GM19043 (cell line): ENCODE data around the gene ALOX12B.
"Not testable (repeated sequence)": the region's sequence is repeated elsewhere in the genome, so short reads cannot be mapped to it uniquely, and the experiment has no call there.

Experiments
- ATAC-seq: cut with Tn5 transposase; IDR thresholded peaks from one replicate; pipeline ENCODE4 v1.9.1; 2021; ENCODE audit warnings: low read depth; ENCODE audit not compliant: unreplicated experiment

ALOX12B gene

DNA sequence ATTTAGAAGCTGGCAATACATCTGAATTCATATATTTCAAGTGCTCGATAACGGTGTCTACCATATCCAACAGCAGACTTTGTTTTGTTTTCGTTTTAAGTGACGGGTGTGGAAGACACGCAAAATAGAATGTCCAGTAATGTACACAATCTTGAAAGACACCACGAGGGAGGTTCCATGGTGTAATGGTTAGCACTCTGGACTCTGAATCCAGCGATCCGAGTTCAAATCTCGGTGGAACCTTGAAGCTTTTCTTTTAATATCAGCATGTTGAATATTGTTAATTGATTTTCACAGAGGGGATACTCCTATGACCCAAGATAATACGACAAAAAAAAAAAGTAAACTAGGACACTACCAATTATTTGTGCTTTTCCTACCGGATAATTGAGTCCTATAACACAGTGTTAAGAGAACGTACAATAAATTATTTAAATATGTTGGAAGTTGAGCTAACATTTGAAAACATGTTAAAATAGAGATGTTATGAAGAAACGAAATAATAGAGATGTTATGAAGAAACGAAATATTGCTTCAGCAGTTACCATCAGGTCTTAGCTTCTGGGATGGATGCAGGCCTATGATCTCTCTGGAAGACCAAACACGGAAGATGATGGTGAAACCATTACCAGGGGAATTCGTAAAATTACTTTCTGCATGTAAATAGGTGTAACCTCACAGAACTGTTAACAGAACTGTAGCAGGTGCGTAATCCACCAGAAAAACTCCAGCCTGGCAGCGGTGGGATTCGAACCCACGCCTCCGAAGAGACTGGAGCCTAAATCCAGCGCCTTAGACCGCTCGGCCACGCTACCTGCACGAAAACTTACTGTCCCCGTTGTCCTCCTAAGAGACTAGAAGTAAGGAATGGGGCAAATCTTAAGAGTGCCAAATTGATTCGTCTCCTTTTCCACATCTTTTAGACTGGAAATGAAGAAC is 32.3 kb upstream of the ALOX12B start:
- peak; percentile 33 for ATAC-seq

GRCh38 chr17:8118769-8119580 is 31.5 kb upstream of the ALOX12B start:
- ATAC-seq, result no peak

DNA sequence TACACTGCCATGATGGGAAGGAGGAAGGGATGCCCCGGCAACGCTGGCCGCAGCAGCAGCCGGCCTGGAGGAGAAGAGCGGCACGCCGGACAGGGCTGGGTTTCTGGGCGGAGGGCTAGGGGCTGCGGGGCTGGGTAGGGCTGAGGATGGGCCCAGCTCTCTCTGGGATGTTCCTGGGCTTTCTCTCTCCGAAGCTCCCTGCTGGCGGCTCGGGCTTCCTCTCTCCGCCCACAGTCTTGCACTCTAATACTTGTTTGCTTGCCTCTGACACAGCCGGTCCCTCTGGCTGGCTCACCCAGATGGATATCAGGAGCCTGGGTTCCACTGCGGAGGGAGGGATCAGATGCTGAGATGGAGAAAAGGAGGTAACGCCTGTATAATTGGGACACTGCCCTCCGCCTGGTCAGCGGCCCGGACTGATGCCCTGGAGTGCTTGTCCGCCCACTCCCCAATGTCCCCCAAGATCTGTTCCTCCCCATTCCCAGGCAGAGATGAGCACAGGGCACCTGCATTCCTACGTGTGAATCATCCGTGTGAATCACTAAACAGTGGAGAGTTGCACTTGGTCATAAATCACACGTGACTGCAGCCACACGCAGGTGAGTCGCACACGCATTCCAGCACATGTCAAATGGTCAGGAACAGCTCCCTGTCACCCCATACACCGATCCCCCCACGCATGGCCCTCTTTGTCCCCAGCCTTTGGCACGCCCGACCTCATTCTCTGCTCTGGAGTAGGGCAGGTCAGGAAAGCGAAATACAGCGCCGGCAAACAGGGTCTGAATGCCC is 30.7 kb upstream of the ALOX12B start, which contains the start of gene ALOXE3:
Gene ALOXE3, minus strand, starts transcription at position 535 of the 789 bp plus-strand sequence. Its CDS starts 524 bp downstream, at position 11.
- no peak for ATAC-seq

GRCh38 chr17:8117367-8117979 is 30.0 kb upstream of the ALOX12B start:
- ATAC-seq, result no peak

DNA sequence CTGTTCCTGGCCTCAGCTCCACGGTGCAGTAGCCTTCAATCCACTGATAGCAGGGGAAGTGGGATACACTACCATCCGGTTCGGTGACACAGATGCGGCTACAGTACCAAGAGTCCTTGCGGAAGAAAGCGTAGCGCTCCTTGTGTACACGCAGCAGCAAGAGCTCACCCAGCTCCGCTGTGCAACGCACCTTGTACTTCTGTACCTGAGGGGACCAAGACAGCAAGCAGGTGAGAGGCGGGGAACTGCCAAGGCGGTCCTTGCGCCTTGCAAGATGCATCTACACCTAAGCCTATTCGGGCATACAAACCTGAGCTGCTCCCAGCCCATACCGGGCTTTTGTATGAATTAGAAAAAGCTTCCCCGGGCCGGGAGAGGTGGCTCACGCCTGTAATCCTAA is 29.3 kb upstream of the ALOX12B start:
- ATAC-seq, result no peak

DNA sequence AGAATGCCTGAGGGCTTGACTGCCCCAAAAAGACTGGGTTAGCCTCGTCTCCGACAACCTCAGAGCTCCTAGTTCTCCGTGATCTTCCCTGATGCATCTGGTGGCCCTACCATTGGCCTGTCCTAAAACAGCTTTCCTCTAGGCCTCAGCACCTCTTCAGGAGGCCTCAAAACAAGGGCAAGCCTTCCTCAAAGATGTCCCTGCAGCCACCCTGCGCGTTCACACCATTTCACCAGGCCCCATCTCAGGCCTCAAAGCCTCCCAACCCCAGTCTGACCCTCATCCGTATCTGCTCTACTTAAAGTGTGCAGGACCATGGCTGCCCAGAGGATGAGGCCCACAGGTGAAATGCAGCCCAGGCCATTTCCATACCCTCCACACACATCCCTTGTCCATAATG is 23.4 kb upstream of the ALOX12B start:
- ATAC-seq, result no peak

DNA sequence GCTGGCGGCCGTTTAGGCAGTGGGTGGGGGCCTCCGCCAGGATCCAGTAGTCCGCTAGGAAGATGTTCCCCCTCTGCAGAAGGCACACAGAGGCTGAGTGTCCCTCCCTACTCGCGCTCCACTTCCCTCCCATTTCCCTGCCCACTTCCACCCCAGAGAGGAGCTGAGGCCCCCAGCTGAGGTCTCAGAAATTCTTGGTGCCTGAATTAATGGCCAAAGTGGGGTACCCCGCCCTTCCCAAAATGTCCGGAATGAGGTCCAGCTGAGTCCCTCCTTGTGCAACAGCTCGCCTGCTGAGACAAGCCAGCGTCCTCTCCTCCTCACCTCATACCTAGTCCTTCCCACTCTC is 22.9 kb upstream of the ALOX12B start:
- ATAC-seq, result no peak

- no peak for ATAC-seq
These were observed 22.3 kb upstream of the ALOX12B start for GRCh38 chr17:8109661-8110455.

DNA sequence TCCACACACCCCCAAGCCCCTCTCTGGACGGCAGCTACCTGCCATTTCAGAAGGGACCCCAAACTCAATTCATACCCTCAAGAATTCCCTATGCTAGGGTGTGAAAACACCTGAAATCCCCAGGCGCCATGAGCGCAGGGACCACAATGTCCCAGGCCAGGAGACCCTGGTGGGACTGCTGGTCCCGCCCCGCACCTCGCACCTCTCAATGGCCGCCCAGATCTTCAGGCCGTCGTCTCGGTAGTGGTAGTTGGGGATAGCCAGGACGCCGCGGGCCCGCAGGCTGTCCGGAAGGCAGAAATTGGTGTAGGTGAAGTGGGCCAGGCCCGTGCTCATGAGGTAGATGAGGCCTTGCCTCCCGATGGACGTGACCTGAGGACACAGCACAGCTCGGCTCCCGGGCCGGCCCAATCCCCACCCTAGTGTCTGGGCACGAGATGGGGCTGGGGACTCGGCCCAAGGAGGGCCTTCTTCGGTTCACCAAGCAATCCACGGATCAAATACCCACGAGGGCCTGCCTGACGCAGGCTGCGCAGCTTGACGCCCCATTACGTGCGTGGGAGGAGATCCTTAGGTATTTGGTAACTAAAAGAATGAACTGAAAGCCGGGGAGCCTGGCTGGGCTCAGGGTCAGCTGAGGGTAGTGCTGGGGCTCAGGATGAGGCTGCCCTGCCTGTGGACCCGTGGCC is 21.6 kb upstream of the ALOX12B start:
- ATAC-seq, result no peak

DNA sequence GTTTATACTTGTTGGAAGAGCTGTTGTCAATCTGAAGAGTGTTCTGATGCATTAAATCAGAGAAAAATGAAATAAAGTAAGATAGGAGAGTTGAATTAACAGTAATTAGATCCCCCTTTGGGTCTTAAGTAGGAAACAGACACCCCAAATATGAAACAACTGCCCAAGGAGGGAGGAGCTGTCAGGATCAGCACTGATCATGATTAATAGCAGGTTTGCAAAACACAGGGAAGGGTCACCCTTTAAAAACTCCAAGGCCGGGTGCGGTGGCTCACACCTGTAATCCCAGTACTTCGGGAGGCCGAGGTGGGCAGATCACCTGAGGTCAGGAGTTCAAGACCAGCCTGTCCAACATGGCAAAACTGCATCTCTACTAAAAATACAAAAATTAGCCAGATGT is 19.5 kb upstream of the ALOX12B start:
- not testable (repeated sequence) for ATAC-seq

DNA sequence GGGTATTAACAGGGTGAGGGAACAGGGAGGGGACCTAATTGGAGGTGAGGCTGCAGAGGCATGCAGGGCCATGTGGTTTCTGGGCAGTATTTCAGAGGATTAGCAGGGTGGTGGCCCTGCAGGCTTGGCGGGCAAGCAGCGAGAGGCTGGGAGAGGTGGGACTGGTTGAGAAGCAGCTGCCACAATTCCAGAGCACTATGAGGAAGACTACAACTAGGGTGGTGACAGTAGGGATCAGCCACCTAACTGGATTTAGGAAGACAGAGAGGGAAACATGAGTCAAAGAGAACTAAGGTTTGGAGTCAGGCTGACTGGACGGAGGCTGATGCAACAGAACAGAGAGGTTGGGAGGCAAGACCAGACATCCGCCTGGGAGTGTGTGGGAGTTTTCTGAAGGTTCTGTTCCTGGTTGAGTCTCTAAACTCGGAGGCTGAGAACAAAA is 18.5 kb upstream of the ALOX12B start:
- no peak for ATAC-seq

DNA sequence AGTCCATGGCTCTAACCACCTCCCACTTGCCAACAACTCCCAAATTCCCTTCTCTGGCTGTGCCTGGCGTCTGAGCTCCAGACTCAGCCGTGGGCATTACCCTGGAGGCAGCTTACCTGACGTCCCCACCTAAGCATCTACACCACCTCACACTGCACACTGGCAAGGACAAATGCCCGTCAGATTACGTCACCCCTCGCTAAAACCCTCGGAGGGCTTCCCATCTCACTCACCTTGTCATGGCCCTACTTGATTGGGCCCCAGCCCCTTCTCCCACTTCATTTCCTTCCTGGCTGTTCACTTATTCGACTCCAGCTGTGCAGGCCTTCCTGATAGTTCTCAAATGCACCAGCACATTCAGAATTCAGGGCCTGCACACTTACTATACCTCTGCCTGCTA is 17.4 kb upstream of the ALOX12B start:
- ATAC-seq, result no peak

- no peak for ATAC-seq
These were observed 16.0 kb upstream of the ALOX12B start for GRCh38 chr17:8103549-8103948.

GRCh38 chr17:8101721-8102120 is 14.2 kb upstream of the ALOX12B start:
- no peak for ATAC-seq

DNA sequence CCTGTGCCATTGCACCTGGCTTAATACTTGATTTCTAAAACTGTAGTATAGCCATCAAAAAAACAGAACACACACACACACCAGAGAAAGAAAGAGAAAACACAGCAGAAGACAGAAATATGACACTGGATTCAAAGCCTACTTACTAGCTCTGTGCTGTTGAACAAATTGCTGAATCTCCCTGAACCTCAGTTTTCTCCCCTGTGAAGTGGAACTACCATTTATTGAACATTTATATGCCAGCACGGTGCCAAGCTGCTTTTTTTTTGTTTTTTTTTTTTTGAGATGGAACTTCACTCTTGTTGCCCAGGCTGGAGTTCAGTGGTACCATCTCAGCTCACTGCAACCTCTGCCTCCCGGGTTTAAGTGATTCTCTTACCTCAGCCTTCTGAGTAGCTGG is 13.2 kb upstream of the ALOX12B start:
- ATAC-seq, result no peak

DNA sequence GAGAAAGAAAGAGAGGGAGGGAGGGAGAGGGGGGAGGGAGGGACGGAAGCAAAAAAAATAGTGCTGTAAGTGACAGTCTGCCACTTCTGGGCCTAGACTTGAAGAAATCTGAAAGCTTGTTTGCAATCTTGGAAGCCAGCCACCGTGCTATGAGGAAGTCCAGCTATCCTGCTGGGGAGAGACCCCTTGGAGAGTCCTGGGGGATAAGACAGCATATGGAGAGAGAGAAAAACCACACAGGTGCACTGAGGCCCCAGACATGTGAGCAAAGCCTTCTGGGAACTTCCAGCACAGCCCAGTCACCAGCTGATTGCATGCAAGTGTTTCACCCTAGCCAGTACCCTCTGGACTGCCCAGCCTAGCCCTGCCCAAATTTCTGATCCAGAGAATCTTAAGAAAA is 12.6 kb upstream of the ALOX12B start:
- no peak for ATAC-seq

GRCh38 chr17:8096541-8096940 is 9.0 kb upstream of the ALOX12B start:
- ATAC-seq, result no peak

DNA sequence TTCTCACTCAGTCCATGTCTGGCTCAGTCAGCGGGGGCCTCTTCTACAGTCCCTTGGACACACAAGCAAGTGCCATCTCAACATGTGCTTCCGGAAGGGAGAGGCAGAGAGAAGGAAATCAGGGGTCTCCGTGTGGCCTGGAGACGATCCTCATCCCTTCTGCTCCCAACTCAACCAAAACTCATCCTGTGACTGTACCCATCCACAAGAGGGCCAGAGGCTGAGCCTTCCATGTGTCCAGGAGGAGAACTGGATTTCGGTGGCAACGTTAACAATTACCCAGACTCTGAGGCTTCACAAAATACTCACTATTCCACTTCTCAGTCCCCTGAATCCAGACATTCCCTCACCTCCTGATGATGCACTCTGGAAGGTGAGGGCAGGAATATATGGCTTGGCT is 7.8 kb upstream of the ALOX12B start:
- no peak for ATAC-seq
